Vagina (tissue), 2 donors: ENCODE measurements around the gene CYBC1. TPM values are rescaled to one million over a fixed set of nuclear protein-coding genes. Genes with fewer than 3 reads are reported as not detected.
"Not testable (repeated sequence)": the region's sequence is repeated elsewhere in the genome, so short reads cannot be mapped to it uniquely, and the experiment has no call there.

Source experiments
- DNase-seq, 2 donors: peaks; one replicate each; pipeline ENCODE4 v3.0.0-alpha.2; 2017; ENCODE audit errors: extremely low spot score in 2 of 2
- H3K27ac ChIP-seq: fragments of 200-600 bp; sonication (generic); one replicate; pipeline ENCODE4 v1.5.1; 2019
- H3K27me3 ChIP-seq: fragments of 200-600 bp; sonication (generic); one replicate; pipeline ENCODE4 v1.5.1; 2019
- H3K36me3 ChIP-seq, 2 donors: fragments of 200-600 bp; sonication (generic); one replicate each; pipeline ENCODE4 v1.5.1; 2017 to 2019
- H3K4me1 ChIP-seq: fragments of 200-600 bp; sonication (generic); one replicate; pipeline ENCODE4 v1.5.1; 2019
- H3K4me3 ChIP-seq, 2 donors: fragments of 200-600 bp; sonication (generic); 1 replicate in 1 of 2; 2 replicates in 1 of 2; pipeline ENCODE4 v1.5.1; 2016 to 2019
- H3K9me3 ChIP-seq: fragments of 200-600 bp; sonication (generic); one replicate; pipeline ENCODE4 v1.5.1; 2019
- CTCF ChIP-seq, 3 experiments: fragments of 450-650 bp in 2 of 3; fragments of 200-600 bp in 1 of 3; sonication (generic) in 1 of 3; IDR thresholded peaks; one replicate each; pipeline ENCODE4 v1.5.1; 2017 to 2019; ENCODE audit warnings: antibody characterized with exemption in 3 of 3, mild to moderate bottlenecking in 2 of 3, moderate library complexity in 2 of 3
- POLR2A ChIP-seq, 2 donors: fragments of 450-650 bp; IDR thresholded peaks; one replicate each; pipeline ENCODE4 v1.6.1; 2017; ENCODE audit warnings: antibody characterized with exemption in 2 of 2, mild to moderate bottlenecking in 2 of 2, moderate library complexity in 2 of 2
- POLR2AphosphoS5 ChIP-seq, 2 donors: sonication (generic); formaldehyde crosslinking; IDR thresholded peaks; one replicate each; pipeline ENCODE4 v1.9.0; 2017; ENCODE audit warnings: antibody characterized with exemption in 2 of 2, mild to moderate bottlenecking in 2 of 2, low read depth in 1 of 2; ENCODE audit not compliant: insufficient read depth in 1 of 2
- intact Hi-C: fragments of 100-400 bp; cut with DNase I; formaldehyde crosslinking; loops from one replicate; pipeline ENCODE4 v1.15.1; 2023
- total RNA-seq: library from RNA; depleted of rRNA; stranded (reverse); fragments of >200 nt; gene quantifications from one replicate; pipeline ENCODE4 v1.2.3, GENCODE V29; 2016

CYBC1 gene
- total RNA-seq, 1 donor from 2014 or later = 51.6 TPM

GRCh38 chr17:82412535-82413520, 37.7 kb downstream of the CYBC1 start:
- no peak overlapping the region for H3K27ac ChIP-seq
- no peaks in the 10 kb centered on the region for H3K27me3 ChIP-seq
- DNase-seq = no peak
- no peak overlapping the region for H3K4me3 ChIP-seq
- H3K9me3 ChIP-seq = no peaks in the 10 kb centered on the region
- peaks cover 10% of the 10 kb centered on the region for H3K4me1 ChIP-seq
- no peak for TF ChIP-seq POLR2A (IDR thresholded peaks at IDR 0.05)
- no peak for TF ChIP-seq CTCF (IDR thresholded peaks at IDR 0.05)
- no peak for TF ChIP-seq POLR2AphosphoS5 (IDR thresholded peaks at IDR 0.05; ENCODE audit: insufficient read depth in 1 of 2, low read depth in 1 of 2)
- peaks cover 0 to 4% of the 10 kb centered on the region in 2 donors for H3K36me3 ChIP-seq
- intact Hi-C loops = loop anchor here (5.0 kb wide), 1 partner anchor 61 kb away; no protein-coding TSS in a partner anchor

GRCh38 chr17:82412081-82412480, 38.5 kb downstream of the CYBC1 start:
- DNase-seq = not testable (repeated sequence)

GRCh38 chr17:82411396-82412053, 39.0 kb downstream of the CYBC1 start:
- H3K9me3 ChIP-seq = no peaks in the 10 kb centered on the region
- no peak overlapping the region for H3K4me3 ChIP-seq
- intact Hi-C loops = loop anchor here (5.0 kb wide), 1 partner anchor 59 kb away; no protein-coding TSS in a partner anchor
- H3K4me1 ChIP-seq = peaks cover 7% of the 10 kb centered on the region
- no peak overlapping the region for H3K27ac ChIP-seq
- H3K27me3 ChIP-seq = no peaks in the 10 kb centered on the region
- TF ChIP-seq POLR2A (IDR thresholded peaks at IDR 0.05) = no peak
- TF ChIP-seq CTCF (IDR thresholded peaks at IDR 0.05) = no peak
- TF ChIP-seq POLR2AphosphoS5 (IDR thresholded peaks at IDR 0.05; ENCODE audit: insufficient read depth in 1 of 2, low read depth in 1 of 2) = no peak
- peaks cover 0 to 4% of the 10 kb centered on the region in 2 donors for H3K36me3 ChIP-seq
- DNase-seq = no peak

More at GRCh38 chr17:82412081-82412480, 38.5 kb downstream of the CYBC1 start:
- not testable (repeated sequence) for H3K36me3 ChIP-seq, H3K4me1 ChIP-seq, H3K27me3 ChIP-seq, H3K4me3 ChIP-seq, H3K9me3 ChIP-seq, H3K27ac ChIP-seq
- intact Hi-C loops = loop anchor here (5.0 kb wide), 1 partner anchor 60 kb away; no protein-coding TSS in a partner anchor

- peaks cover 0 to 4% of the 10 kb centered on the region in 2 donors for H3K36me3 ChIP-seq
- H3K4me3 ChIP-seq = no peak overlapping the region
- DNase-seq = no peak
- intact Hi-C loops = loop anchor here (5.0 kb wide), 1 partner anchor 58 kb away; no protein-coding TSS in a partner anchor
- no peak overlapping the region for H3K27ac ChIP-seq
- no peaks in the 10 kb centered on the region for H3K27me3 ChIP-seq
- no peaks in the 10 kb centered on the region for H3K9me3 ChIP-seq
- H3K4me1 ChIP-seq = peaks cover 7% of the 10 kb centered on the region
- TF ChIP-seq POLR2AphosphoS5 (IDR thresholded peaks at IDR 0.05; ENCODE audit: insufficient read depth in 1 of 2, low read depth in 1 of 2) (no peak), CTCF (IDR thresholded peaks at IDR 0.05) (no peak), POLR2A (IDR thresholded peaks at IDR 0.05) (no peak)
Measured at GRCh38 chr17:82410014-82410716, 40.4 kb downstream of the CYBC1 start.

GRCh38 chr17:82408938-82409318, 41.6 kb downstream of the CYBC1 start:
- DNase-seq = no peak
- Histone ChIP-seq H3K9me3 (no peaks in the 10 kb centered on the region), H3K36me3 (peaks cover 0 to 10% of the 10 kb centered on the region in 2 donors), H3K4me3 (no peak overlapping the region), H3K27ac (no peak overlapping the region), H3K4me1 (no peaks in the 10 kb centered on the region), H3K27me3 (no peaks in the 10 kb centered on the region)
- intact Hi-C loops = no loop called here
- TF ChIP-seq POLR2A (IDR thresholded peaks at IDR 0.05) (no peak), POLR2AphosphoS5 (IDR thresholded peaks at IDR 0.05; ENCODE audit: insufficient read depth in 1 of 2, low read depth in 1 of 2) (no peak), CTCF (IDR thresholded peaks at IDR 0.05) (no peak)
